Endothelial cell of umbilical vein (primary cell): ENCODE results near the gene CCDC60. TPM values are rescaled to one million over a fixed set of nuclear protein-coding genes. Genes with fewer than 3 reads are reported as not detected.

ENCODE experiments used
- BruUV-seq: library from RNA; stranded (reverse); fragments of 400-500 nt; replicated peaks from 2 replicates; lab custom pipeline; 2021; lab: Mats Ljungman, UMichigan
- CTCF ChIA-PET: fragments of 300-600, 350-600 bp; sonication (Branson Sonifier 250); formaldehyde crosslinking; loops from one replicate; lab custom pipeline; 2021; ENCODE audit warnings: antibody characterized with exemption, inconsistent platforms; lab: Charles Lee
- POLR2A ChIA-PET: fragments of 300-600, 350-600 bp; sonication (Branson Sonifier 250); formaldehyde crosslinking; loops from one replicate; lab custom pipeline; 2021; ENCODE audit warnings: antibody characterized with exemption, inconsistent platforms; lab: Charles Lee
- DNase-seq: peaks from one replicate; pipeline ENCODE4 v3.0.0-alpha.2; 2011; ENCODE audit warnings: low read depth, low spot score
- FAIRE-seq: peaks from 2 replicates; lab custom pipeline; 2011; peaks lifted over from hg19 to GRCh38; lab: Jason Lieb, UNC
- H2AFZ ChIP-seq: 2 replicates; pipeline ENCODE4 v1.6.0; 2012; ENCODE audit warnings: low read depth, low read length, control low read depth, inconsistent platforms
- H3K27ac ChIP-seq: 2 replicates; pipeline ENCODE4 v1.5.1; 2011; ENCODE audit warnings: low read depth, mild to moderate bottlenecking, control low read depth, low read length, moderate library complexity; ENCODE audit not compliant: insufficient read depth
- H3K27me3 ChIP-seq, 2 experiments: 2 replicates each; pipeline versions ENCODE4 v1.6.0 to v1.6.1; 2011; ENCODE audit warnings: low read length in 2 of 2, mixed read lengths in 1 of 2; ENCODE audit not compliant: control insufficient read depth in 2 of 2, insufficient read depth in 2 of 2
- H3K36me3 ChIP-seq, 2 experiments: 2 replicates in 1 of 2; 3 replicates in 1 of 2; pipeline ENCODE4 v1.5.1; 2011; ENCODE audit warnings: low read length in 2 of 2, mild to moderate bottlenecking in 1 of 2, moderate library complexity in 1 of 2; ENCODE audit not compliant: control insufficient read depth in 2 of 2, insufficient read depth in 2 of 2; ENCODE audit errors: extremely low read depth in 1 of 2
- H3K4me1 ChIP-seq: 3 replicates; pipeline ENCODE4 v1.5.1; 2011; ENCODE audit warnings: mild to moderate bottlenecking, low read length; ENCODE audit not compliant: control insufficient read depth, insufficient read depth; ENCODE audit errors: extremely low read depth
- H3K4me2 ChIP-seq: 2 replicates; pipeline ENCODE4 v1.6.1; 2011; ENCODE audit warnings: low read length, control low read depth, mixed read lengths; ENCODE audit not compliant: insufficient read depth
- H3K4me3 ChIP-seq, 3 experiments: fragments of 200-600 bp in 1 of 3; sonication (generic), shearing (Covaris generic) in 1 of 3; replicated peaks in 1 of 3; 2 replicates each; pipeline ENCODE4 v1.5.1; 2011 to 2016; ENCODE audit warnings: control low read depth in 3 of 3, low read length in 3 of 3, mild to moderate bottlenecking in 2 of 3, inconsistent platforms in 1 of 3, low read depth in 1 of 3, moderate library complexity in 1 of 3; ENCODE audit not compliant: insufficient read depth in 1 of 3
- H3K79me2 ChIP-seq: 2 replicates; pipeline ENCODE4 v1.6.0; 2012; ENCODE audit warnings: low read length, inconsistent platforms; ENCODE audit not compliant: control insufficient read depth, insufficient read depth
- H3K9ac ChIP-seq: replicated peaks from 2 replicates; pipeline ENCODE3; 2011; ENCODE audit warnings: low read length, control low read depth; ENCODE audit not compliant: insufficient read depth; ENCODE audit errors: extremely low read depth
- H3K9me1 ChIP-seq: replicated peaks from 3 replicates; pipeline ENCODE4 v1.6.0; 2011; ENCODE audit warnings: mild to moderate bottlenecking, low read length; ENCODE audit not compliant: control insufficient read depth, insufficient read depth; ENCODE audit errors: extremely low read depth
- H3K9me3 ChIP-seq: replicated peaks from 2 replicates; pipeline ENCODE4 v1.5.1; 2012; ENCODE audit warnings: low read length, inconsistent platforms; ENCODE audit not compliant: control insufficient read depth, insufficient read depth
- H4K20me1 ChIP-seq: replicated peaks from 2 replicates; pipeline ENCODE3; 2011; ENCODE audit warnings: mild to moderate bottlenecking, low read length; ENCODE audit not compliant: control insufficient read depth, insufficient read depth; ENCODE audit errors: extremely low read depth
- EZH2 ChIP-seq: IDR thresholded peaks from 2 replicates; pipeline ENCODE4 v1.6.1; 2012; ENCODE audit warnings: borderline replicate concordance, low read depth, mild to moderate bottlenecking, moderate library complexity, low read length, inconsistent platforms; ENCODE audit not compliant: severe bottlenecking
- FOS ChIP-seq: IDR thresholded peaks from 2 replicates; pipeline ENCODE4 v1.6.1; 2011; ENCODE audit warnings: mild to moderate bottlenecking, low read length, moderate library complexity, borderline replicate concordance; ENCODE audit not compliant: insufficient read depth
- GATA2 ChIP-seq: IDR thresholded peaks from 2 replicates; pipeline ENCODE4 v1.7.0; 2011; ENCODE audit warnings: low read depth, mild to moderate bottlenecking, moderate library complexity, mixed read lengths, low read length; ENCODE audit not compliant: insufficient read length, insufficient read depth
- JUN ChIP-seq: IDR thresholded peaks from 2 replicates; pipeline ENCODE4 v1.6.1; 2011; ENCODE audit warnings: borderline replicate concordance, low read depth; ENCODE audit not compliant: insufficient read length, insufficient read depth
- MAX ChIP-seq: IDR thresholded peaks from 2 replicates; pipeline ENCODE4 v1.6.1; 2011; ENCODE audit not compliant: insufficient read depth, insufficient read length
- MYC ChIP-seq: IDR thresholded peaks from one replicate; pipeline ENCODE4 v1.6.1; 2011; ENCODE audit warnings: mild to moderate bottlenecking, low read depth, low read length
- POLR2A ChIP-seq: IDR thresholded peaks from 2 replicates; pipeline ENCODE4 v1.6.1; 2012; ENCODE audit warnings: low read depth, mild to moderate bottlenecking, control low read depth, low read length
- POLR2AphosphoS5 ChIP-seq: IDR thresholded peaks from 2 replicates; pipeline ENCODE4 v1.6.1; 2012; ENCODE audit warnings: low read depth, mild to moderate bottlenecking, control low read depth, low read length, moderate library complexity; ENCODE audit not compliant: insufficient read depth
- dilution Hi-C: fragments of 300-500 bp; cut with MboI; formaldehyde crosslinking; loops from one replicate; pipeline ENCODE4 v1.15.0; 2019; ENCODE audit warnings: low sequenced_read_pairs; ENCODE audit not compliant: extremely low pct_ligation_motif_present
- intact Hi-C: fragments of 100-400 bp; cut with micrococcal nuclease; formaldehyde crosslinking; loops from one replicate; pipeline ENCODE4 v1.10.0; 2022
- polyA plus RNA-seq, 4 experiments: library from polyadenylated mRNA; depleted of rRNA in 3 of 4; stranded (reverse) in 3 of 4; unstranded in 1 of 4; fragments of >200 nt; gene quantifications; 2 replicates each; pipeline versions ENCODE4 v1.2.1 to v1.2.3, GENCODE V29; 2011 to 2012; ENCODE audit warnings: missing spikeins in 1 of 4
- total RNA-seq: library from RNA; stranded (reverse); gene quantifications from 2 replicates; pipeline ENCODE4 v1.2.3, GENCODE V29; 2021
- TF ChIP-seq, protein P1 (sequence below), 2 donors: IDR thresholded peaks; 1 replicate in 1 of 2; 2 replicates in 1 of 2; pipeline ENCODE4 v1.5.1; 2011; ENCODE audit warnings: low read length in 2 of 2, mild to moderate bottlenecking in 2 of 2, moderate library complexity in 2 of 2, control low read depth in 1 of 2, inconsistent platforms in 1 of 2, low read depth in 1 of 2; ENCODE audit not compliant: insufficient read depth in 1 of 2; ENCODE audit errors: extremely low read depth in 1 of 2

Gene CCDC60
- total and polyA plus RNA-seq, 2 donors (not counting 3 experiments of a cell fraction or from before 2014, with no cell fraction given), result not detected

DNA sequence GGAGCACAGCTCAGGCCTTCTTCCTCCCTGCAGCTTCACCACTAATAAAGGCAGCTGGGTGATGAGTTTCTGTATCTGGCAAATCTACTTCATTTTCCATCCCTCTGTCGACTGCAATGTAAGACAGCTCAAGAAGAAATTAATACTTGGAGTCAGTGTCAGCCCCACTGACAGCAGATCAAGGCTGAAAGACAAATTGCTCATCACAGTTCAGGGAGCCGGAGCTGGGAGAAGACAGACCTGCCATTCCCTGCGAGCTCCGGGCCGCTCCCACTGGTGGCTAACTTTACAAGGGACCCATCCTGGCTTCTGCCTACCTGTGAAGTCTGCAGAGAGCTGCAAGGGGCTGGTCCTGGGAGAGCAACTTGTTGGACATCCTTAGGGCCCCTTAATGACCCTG lies 49.8 kb downstream of the CCDC60 start:
- no TSS peak for BruUV-seq
- H3K27ac ChIP-seq, result no peak overlapping the region
- FAIRE-seq (no peak), DNase-seq (no peak)
- H3K4me2 ChIP-seq, result no peak overlapping the region
- H3K36me3 ChIP-seq, result no peaks in the 10 kb centered on the region
- no peak overlapping the region for H2AFZ ChIP-seq
- H3K27me3 ChIP-seq, result no peaks in the 10 kb centered on the region
- H3K4me3 ChIP-seq, result no peak overlapping the region
- intact Hi-C loops, result no loop called here
- ChIA-PET POLR2A (no interaction called here), CTCF (no interaction called here)
- H3K9me1 ChIP-seq, result no peaks in the 10 kb centered on the region
- TF ChIP-seq JUN, result no peak
- no peak for TF ChIP-seq EZH2
- TF ChIP-seq POLR2A, result no peak
- TF ChIP-seq POLR2AphosphoS5, result no peak
- no peak for TF ChIP-seq MYC
- TF ChIP-seq GATA2, result no peak
- TF ChIP-seq, protein P1, sequence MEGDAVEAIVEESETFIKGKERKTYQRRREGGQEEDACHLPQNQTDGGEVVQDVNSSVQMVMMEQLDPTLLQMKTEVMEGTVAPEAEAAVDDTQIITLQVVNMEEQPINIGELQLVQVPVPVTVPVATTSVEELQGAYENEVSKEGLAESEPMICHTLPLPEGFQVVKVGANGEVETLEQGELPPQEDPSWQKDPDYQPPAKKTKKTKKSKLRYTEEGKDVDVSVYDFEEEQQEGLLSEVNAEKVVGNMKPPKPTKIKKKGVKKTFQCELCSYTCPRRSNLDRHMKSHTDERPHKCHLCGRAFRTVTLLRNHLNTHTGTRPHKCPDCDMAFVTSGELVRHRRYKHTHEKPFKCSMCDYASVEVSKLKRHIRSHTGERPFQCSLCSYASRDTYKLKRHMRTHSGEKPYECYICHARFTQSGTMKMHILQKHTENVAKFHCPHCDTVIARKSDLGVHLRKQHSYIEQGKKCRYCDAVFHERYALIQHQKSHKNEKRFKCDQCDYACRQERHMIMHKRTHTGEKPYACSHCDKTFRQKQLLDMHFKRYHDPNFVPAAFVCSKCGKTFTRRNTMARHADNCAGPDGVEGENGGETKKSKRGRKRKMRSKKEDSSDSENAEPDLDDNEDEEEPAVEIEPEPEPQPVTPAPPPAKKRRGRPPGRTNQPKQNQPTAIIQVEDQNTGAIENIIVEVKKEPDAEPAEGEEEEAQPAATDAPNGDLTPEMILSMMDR (IDR thresholded peaks at IDR 0.05; ENCODE audit: extremely low read depth in 1 of 2, insufficient read depth in 1 of 2, low read depth in 1 of 2, low read length in 2 of 2), result no peak
- TF ChIP-seq FOS, result no peak
- no peak for TF ChIP-seq MAX
- H3K9ac ChIP-seq, result no peak overlapping the region
- no peaks in the 10 kb centered on the region for H3K4me1 ChIP-seq
- H4K20me1 ChIP-seq, result no peaks in the 10 kb centered on the region
- dilution Hi-C loops, result no loop called here
- H3K79me2 ChIP-seq, result no peaks in the 10 kb centered on the region
- H3K9me3 ChIP-seq, result peaks cover 6% of the 10 kb centered on the region
